GM18508 (cell line): ENCODE measurements around the gene UMAD1.
A peak's percentile ranks its signal among the peaks of the same experiment; 100 is the strongest.
"Not testable (repeated sequence)": the region's sequence is repeated elsewhere in the genome, so short reads cannot be mapped to it uniquely, and the experiment has no call there.

Source experiments
- ATAC-seq: cut with Tn5 transposase; IDR thresholded peaks from one replicate; pipeline ENCODE4 v1.9.1; 2021; ENCODE audit warnings: moderate number of reproducible peaks; ENCODE audit not compliant: insufficient read depth, unreplicated experiment

UMAD1 gene

DNA sequence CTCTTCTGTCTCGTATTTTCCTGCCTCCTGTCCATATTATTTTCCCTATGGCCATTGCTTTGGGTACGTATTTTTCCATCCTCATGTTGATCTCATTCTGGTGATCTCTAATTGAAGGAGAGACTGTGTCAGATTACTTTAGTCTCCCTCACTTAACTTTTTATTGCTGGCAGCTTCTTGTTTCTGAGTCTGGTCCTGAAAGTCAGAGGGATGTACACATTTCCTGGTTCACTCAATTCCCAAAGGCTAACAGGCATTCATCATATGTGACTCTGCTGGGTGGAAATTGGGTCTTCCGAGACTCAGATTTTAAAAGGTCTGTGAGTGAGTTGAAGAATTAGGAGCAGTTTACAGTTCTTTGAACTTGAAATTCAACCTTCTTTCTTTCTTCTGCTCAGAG is 10.9 kb downstream of the UMAD1 start:
- ATAC-seq: no peak

GRCh38 chr7:7652798-7653540 is 12.4 kb downstream of the UMAD1 start:
- ATAC-seq: no peak

DNA sequence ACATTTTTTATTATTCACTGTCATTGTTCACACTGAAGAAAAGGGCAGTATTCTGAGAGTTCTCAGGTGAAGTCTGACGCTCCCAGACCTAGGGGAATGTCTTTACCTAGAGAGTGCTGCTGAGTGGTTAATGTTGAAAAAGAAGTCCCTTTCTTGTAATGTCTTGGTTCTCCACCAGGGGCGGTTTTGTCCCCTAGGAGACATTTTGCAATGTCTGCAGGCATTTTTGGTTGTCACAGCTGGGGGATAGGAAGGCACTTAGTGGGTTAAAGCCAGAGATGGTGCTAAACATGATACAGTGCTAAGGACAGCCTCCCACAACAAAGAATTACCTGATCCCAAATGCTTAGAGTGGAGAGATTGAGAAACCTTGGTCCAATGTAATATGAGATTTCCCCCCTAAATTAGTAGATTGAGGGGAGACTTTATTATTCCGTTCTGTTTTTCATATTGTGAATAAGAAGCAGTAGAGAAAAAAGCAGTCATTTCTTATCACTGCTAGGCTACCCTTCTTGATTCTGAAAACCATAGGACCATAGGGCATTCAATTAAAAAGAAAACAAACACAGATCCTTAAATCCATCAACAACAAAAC is 13.1 kb downstream of the UMAD1 start:
- ATAC-seq: no peak

DNA sequence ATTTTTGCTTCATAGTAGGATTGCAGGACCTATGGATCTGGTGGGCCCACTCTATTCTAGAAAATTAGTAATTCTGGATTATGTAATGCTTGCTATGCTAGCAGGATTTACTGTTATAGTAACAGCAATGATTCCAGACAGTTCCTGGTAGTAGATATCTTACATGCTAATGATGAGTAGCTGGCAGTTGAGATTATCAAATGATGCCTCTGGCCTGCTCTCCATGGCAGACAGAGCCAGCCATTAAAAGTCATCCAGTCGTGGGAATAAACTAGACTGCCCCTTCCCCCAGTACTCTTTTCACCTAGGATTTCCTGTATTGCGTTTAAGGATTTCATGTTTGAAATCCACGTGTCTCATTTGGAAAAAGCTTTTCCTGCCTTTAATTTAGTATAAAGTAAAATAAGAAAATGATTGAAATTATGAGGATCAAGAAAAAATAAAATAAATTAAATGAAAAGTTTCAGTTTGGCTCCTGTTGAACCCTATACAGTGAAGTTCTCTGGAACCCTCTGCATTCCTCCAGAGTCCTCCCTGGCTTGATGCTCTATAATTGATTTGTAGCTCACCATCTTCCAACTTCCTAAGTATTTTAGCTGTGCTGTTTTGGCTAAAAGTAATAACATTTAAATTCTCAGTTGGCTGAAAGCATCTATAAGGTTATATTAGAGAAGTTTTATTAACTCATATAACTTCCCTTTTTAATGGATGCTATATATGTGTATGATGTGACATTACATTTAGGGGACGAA is 14.6 kb downstream of the UMAD1 start:
- ATAC-seq: no peak

DNA sequence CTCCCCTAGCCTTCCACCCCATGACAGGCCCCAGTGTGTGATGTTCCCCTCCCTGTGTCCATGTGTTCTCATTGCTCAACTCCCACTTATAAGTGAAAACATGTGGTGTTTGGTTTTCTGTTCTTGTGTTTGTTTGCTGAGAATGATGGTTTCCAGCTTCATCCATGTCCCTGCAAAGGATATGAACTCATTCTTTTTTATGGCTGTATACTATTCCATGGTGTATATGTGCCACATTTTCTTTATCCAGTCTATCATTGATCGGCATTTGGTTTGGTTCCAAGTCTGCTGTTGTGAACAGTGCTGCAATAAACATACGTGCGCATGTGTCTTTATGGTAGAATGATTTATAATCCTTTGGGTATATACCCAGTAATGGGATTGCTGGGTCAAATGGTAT is 15.9 kb downstream of the UMAD1 start:
- not testable (repeated sequence) for ATAC-seq

- ATAC-seq: no peak
Measured at GRCh38 chr7:7662527-7662926, 22.0 kb downstream of the UMAD1 start.

DNA sequence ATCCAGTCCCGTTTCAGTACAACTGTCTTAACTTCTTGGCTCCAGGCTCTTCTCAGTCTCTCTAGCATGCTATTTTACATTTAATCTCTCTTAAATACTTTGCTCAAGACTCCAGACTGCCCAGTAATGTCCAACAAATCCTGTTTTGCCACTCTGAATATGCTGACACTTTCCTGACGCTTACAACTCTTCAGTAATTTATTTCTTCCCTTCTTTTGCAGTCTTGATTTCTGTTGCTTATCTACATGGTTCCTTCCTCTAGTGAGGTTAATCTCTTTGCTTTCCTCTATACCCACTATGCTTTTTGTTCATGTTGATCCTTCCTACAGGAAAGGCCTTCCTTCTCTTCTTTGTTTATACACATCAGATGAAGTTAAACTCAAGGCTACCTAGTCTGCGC is 23.7 kb downstream of the UMAD1 start:
- no peak for ATAC-seq

GRCh38 chr7:7665031-7665430 is 24.5 kb downstream of the UMAD1 start:
- ATAC-seq: no peak

DNA sequence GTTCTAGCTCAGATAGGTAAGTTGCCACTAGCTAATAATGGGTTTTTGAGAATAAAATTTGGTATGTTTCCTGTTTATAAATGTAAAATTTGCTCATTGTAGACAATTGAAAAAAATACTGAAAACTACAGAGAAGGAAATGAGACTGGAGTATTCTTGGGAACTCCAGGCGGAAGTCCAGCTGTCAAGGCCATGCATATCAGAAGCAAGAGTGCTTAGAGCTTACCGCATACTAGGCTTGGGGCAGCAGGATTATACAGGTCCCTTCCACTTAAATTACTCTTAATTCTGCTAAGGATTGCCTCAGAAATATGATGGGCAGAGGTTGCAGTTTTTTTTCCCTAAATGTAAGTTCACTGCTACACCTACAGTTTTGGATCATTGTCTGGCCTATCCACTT is 26.6 kb downstream of the UMAD1 start:
- no peak for ATAC-seq

- no peak for ATAC-seq
Measured at GRCh38 chr7:7668706-7669105, 28.2 kb downstream of the UMAD1 start.

GRCh38 chr7:7670490-7670889 is 29.9 kb downstream of the UMAD1 start:
- ATAC-seq: no peak

- no peak for ATAC-seq
Measured at GRCh38 chr7:7671361-7671760, 30.8 kb downstream of the UMAD1 start.

- ATAC-seq: no peak
Measured at GRCh38 chr7:7672545-7673239, 32.1 kb downstream of the UMAD1 start.

DNA sequence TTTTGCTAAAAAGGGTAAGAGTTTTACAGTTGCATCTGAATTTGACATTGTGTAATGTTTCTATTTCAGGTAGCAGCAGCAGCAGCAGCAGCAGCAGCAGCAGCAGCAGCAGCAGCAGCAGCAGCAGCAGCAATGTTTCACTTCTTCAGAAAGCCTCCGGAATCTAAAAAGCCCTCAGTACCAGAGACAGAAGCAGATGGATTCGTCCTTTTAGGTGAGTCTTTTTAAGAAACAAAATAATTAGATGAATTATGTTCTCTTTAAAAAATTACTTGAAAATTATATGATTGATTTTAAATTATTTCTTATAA is 32.6 kb downstream of the UMAD1 start:
- no peak for ATAC-seq

GRCh38 chr7:7675686-7676085 is 35.1 kb downstream of the UMAD1 start:
- no peak for ATAC-seq

DNA sequence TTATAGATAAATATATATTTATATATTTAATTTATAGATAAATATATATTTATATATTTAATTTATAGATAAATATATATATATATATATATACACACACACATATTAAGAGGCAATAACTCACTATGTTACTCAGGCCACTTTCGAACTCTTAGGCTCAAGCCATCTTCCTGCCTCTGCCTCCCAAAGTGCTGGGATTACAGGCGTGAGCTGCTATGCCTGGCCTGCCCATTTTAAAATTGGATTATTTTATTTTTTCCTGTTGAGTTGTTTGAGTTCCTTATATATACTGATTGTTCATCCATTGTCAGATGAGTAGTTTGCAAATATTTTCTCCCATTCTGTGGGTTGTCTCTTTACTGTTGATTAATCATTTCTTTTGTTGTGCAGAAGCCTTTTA is 39.1 kb downstream of the UMAD1 start:
- ATAC-seq: not testable (repeated sequence)

DNA sequence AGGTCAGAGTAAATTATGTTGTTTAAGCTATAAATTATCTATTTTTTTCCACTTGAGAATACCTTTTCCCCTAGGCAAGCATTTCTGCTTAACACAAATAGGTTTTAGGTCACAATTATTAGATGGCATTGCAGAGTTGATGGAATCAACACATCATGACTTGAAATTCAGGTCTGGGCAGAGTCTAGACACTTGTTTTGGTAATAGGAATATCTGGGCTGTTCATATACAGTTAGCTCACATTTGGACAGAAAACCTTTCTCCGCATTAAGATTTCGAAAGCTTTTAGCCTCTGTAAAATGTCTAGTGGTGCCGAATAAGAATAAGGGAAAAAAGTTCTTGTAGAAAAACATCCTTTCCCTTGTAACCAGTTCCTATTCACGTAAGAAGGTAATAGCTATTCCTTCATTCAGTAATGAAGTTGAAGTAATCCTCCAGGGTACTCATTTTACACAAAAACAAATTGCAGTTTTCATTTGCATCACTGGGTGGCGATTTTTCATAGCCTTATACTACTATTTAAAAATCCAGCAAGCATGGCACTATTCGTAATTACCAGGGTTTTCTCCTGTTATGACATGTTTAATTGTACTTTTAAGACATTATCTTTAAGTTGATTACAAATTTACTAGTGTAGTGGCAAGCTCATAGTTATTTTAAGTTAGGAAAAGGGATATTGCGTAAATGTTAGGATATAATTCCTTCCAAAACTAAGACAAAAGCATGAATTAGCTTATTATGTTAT is 40.8 kb downstream of the UMAD1 start:
- ATAC-seq: peak; percentile 72

GRCh38 chr7:7681936-7682329 is 41.4 kb downstream of the UMAD1 start:
- ATAC-seq: no peak

GRCh38 chr7:7682861-7683260 is 42.3 kb downstream of the UMAD1 start:
- ATAC-seq: no peak

GRCh38 chr7:7686811-7687508 is 46.4 kb downstream of the UMAD1 start:
- ATAC-seq: no peak
